Measurements from ENCODE around the gene SLCO4C1.
A peak's percentile ranks its signal among the peaks of the same experiment; 100 is the strongest.

Gene SLCO4C1

GRCh38 chr5:102270036-102270435 lies 26.0 kb downstream of the SLCO4C1 start:
- no peak for DNase-seq

GRCh38 chr5:102262688-102263087 lies 33.4 kb downstream of the SLCO4C1 start:
- DNase-seq: no peak

DNA sequence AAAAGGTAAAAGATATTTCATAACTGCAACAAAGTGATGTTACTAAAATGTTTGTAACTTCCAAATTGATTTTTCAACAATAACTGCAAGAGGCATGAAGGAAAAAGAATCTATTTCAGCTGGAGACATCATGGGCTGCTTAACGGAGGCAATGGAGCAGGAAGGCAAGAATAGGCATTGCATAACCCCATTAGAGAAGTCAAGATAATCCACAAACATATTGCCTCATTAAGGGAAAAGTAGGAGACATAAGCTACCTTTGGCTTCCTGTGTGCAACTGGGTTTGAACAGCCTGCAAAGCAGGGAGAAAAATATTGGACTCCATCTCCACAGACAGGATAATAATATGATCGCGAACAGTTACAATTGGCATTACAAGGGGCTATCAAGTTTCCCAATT lies 46.7 kb downstream of the SLCO4C1 start:
- no peak for DNase-seq

GRCh38 chr5:102243213-102243612 lies 52.9 kb downstream of the SLCO4C1 start:
- no peak for DNase-seq

DNA sequence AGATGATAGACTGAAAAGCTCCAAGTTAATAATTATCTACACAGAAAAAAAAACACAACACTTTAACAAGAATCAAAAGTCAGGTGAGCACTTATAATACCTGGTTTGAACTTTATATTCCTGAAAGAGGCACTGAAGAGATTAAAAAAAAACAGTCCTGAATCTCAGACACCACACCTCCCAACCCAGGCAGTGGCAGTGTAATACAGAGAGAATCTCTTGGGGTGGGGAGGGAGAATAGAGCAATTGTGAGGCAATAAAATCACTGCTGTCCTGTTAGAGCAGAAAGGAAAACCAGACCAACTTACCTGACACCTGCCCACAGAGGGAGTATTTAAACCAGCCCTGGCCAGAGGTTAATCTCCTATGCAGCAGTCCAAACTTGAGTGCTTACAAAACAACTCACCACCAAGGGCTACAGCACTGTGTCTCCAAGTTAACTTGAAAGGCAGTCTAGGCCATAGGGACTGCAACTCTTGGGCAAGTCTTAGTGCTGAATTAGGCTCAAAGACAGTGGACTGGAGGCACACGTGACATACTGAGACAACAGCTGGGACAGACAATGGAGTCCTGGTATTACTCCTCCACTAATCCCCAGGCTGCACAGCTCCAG lies 54.2 kb downstream of the SLCO4C1 start:
- no peak for DNase-seq

GRCh38 chr5:102231693-102232619 lies 64.1 kb downstream of the SLCO4C1 start:
- DNase-seq: no peak

DNA sequence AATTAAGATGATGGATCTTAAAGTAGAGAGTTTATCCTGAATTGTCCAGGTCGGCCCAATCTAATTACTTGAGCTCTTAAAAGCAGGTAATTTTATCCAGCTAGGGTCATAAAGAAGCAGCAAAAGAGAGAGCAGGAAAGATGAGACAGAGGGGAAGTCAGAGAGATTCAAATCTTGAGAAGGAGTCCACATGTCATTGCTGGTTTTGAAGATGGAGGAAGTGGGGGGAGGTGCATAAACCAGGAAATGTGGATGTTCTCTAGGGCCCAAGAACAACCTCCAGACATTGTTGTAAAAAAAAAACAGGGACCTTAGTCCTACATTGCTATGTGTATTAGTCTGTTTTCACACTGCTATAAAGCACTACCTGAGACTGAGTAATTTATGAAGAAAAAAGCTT lies 66.4 kb downstream of the SLCO4C1 start:
- DNase-seq: peak; percentile 32

GRCh38 chr5:102226321-102226720 lies 69.8 kb downstream of the SLCO4C1 start:
- DNase-seq: no peak

- DNase-seq: peak; percentile 74
Measured at GRCh38 chr5:102223542-102224477, 72.3 kb downstream of the SLCO4C1 start.

DNA sequence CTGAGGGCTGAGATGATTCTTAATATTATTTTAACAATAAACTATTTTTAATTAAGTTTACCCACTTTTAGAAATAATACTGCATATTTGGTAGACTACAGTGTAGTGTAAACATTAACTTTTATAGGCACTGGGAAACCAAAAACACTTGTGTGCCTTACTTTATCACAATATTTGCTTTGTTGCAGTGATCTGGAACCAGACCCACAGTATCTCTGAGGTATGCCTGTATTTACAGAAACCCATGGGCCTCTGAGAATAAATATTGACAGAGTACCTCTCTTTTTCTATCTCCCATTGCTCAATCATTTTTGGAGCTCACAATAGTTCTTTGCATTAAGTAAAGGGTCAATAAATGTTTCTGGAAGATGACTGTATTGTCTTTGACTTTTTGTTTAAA lies 73.3 kb downstream of the SLCO4C1 start:
- DNase-seq: no peak

DNA sequence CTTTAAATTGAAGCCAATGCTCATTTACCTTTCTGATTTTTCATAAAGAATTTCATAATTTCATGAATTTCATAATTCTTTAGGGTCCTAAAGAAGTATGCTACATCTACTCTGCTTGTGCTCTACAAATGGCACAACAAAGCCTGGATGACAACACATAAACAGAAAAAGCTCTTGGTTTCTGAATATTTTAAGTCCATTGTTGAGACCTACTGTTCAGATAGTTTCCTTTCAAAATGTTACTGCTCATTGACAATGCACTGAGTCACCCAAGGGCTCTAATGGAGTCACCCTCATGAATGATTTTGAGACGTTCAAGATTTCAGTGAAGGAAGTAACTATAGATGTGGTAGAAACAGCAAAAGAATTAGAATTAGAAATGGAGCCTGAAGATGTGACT lies 74.1 kb downstream of the SLCO4C1 start:
- no peak for DNase-seq

DNA sequence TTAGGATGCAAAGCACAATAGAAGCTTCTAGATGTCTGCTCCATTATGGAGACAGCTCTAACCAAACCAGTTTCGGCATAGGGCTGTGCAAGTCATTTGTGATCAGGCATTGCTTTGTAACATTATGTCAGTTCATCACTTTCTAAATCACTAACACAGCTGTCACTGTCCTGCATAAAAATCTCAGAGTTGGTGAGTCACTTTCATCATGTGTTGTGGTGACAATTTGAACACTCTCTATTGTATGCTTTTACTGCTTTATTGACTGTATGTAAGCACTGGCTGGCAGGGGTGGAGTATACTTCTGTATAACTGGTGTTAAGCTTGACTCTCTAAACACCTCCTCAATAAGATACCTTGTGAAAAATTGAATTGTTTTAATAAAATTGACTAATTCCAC lies 77.9 kb downstream of the SLCO4C1 start:
- no peak for DNase-seq

DNA sequence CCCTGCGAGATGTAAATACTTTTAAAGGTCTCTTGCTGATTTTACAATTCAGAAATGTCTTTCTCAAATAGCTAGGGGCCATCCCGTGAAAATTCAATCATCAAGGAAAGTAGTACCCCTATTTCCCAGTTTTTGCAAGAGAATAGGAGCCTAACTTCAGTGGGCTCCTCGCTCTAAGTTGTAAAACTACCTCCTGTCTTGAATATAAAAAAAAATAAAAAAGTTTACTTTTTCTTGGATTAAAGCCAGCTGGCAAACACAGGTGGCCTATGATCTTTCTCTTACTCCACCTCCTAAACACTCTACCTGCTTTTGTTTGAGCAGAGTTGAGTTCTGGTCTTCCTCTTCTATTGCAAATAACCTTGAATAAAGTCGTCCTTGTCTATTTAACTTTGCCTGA lies 79.4 kb downstream of the SLCO4C1 start:
- no peak for DNase-seq

- DNase-seq: peak; percentile 30
Measured at GRCh38 chr5:102211165-102211564, 84.9 kb downstream of the SLCO4C1 start.

DNA sequence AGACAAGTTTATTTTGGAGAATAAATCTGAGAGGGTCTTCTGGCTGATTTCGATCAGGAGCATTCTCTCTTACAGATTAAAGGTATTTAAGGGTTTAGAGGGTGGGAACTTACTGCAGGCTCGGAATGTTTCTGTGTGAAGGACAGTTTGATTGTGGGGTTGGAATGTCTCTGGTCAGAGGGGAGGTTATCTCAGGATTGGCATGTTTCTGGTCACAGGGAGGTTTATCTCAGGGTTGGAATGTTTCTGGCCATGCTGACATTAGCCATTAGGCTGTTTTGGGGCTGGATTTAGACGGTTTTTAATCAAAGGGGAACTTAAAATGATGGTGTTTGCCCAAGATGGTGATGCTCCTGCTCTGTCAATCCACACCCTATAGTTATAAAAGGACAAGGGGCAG lies 95.2 kb downstream of the SLCO4C1 start:
- no peak for DNase-seq

DNA sequence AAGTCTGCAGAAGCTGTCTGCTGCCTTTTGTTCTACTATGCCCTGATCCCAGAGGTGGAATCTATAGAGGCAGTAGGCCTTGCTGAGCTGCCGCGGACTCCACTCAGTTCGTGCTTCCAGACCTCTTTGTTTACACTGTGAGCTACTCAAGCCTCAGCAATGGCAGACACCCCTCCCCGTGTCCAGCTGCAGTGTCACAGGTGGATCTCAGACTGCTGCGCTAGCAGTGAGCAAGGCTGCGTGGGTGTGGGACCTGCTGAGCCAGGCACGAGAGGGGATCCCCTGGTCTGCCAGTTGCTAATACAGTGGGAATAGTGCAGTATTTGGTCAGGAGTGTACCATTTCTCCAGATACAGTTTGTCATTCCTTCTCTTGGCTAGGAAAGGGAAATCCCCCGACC lies 99.6 kb downstream of the SLCO4C1 start:
- no peak for DNase-seq

Data from hematopoietic multipotent progenitor cell treated with erythropoietin and hydrocortisone succinate and interleukin-3 and kit ligand, for 6 days (in vitro differentiated cells).